ENCODE measurements around the gene DUSP3.

GRCh38 chr17:43808076-43808475 is 29.3 kb upstream of the DUSP3 start:
- TF ChIP-seq POLR2AphosphoS5 (IDR thresholded peaks at IDR 0.05; ENCODE audit: low read depth, low read length) = no peak
- TF ChIP-seq POLR2A (IDR thresholded peaks at IDR 0.05; ENCODE audit: low read depth, low read length) = no peak
- no peak for TF ChIP-seq POU2F2 (IDR thresholded peaks at IDR 0.05; ENCODE audit: low read depth, low read length)
- no peak for TF ChIP-seq SPI1 (IDR thresholded peaks at IDR 0.05; ENCODE audit: low read depth, low read length)
- TF ChIP-seq TAF1 (IDR thresholded peaks at IDR 0.05; ENCODE audit: low read depth, low read length) = no peak
- no peak for TF ChIP-seq PAX5 (IDR thresholded peaks at IDR 0.05; ENCODE audit: insufficient read depth, low read length, severe bottlenecking)

Measured in GM12891 (cell line).